Adrenal gland (tissue), 12 donors: Measurements from ENCODE around the gene CD248. TPM values are rescaled to one million over a fixed set of nuclear protein-coding genes. Genes with fewer than 3 reads are reported as not detected.
A peak's percentile ranks its signal among the peaks of the same experiment; 100 is the strongest.

Source experiments
- DNase-seq, 7 donors: peaks; one replicate each; pipeline ENCODE4 v3.0.0-alpha.2; 2019 to 2020
- H3K27ac ChIP-seq, 5 donors: fragments of 200-600 bp; sonication (generic) in 4 of 5; 1 replicate in 3 of 5; 2 replicates in 2 of 5; pipeline versions ENCODE4 v1.5.1 to v1.8.0; 2016 to 2020; ENCODE audit warnings: mild to moderate bottlenecking in 1 of 5
- H3K27me3 ChIP-seq: fragments of 200-600 bp; 2 replicates; pipeline ENCODE4 v1.8.0; 2021
- H3K36me3 ChIP-seq, 2 donors: fragments of 200-600 bp; replicated peaks in 1 of 2; 1 replicate in 1 of 2; 2 replicates in 1 of 2; pipeline versions ENCODE4 v1.5.1 to v1.8.0; 2018 to 2022
- H3K4me1 ChIP-seq, 2 donors: fragments of 200-600 bp; replicated peaks in 1 of 2; 1 replicate in 1 of 2; 2 replicates in 1 of 2; pipeline versions ENCODE4 v1.5.1 to v1.8.0; 2018 to 2021
- H3K4me3 ChIP-seq, 4 donors: fragments of 200-600 bp; sonication (generic) in 3 of 4; one replicate each; pipeline ENCODE4 v1.5.1; 2016 to 2018
- H3K9me3 ChIP-seq, 3 donors: fragments of 200-600 bp; sonication (generic) in 1 of 3; replicated peaks in 1 of 3; 1 replicate in 2 of 3; 2 replicates in 1 of 3; pipeline versions ENCODE4 v1.5.1 to v1.8.0; 2016 to 2021
- CTCF ChIP-seq, 6 experiments: fragments of 450-650 bp in 4 of 6; fragments of 200-600 bp in 2 of 6; sonication (generic) in 1 of 6; IDR thresholded peaks; 1 replicate in 5 of 6; 2 replicates in 1 of 6; pipeline versions ENCODE4 v1.5.1 to v1.8.0; 2016 to 2021; ENCODE audit warnings: antibody characterized with exemption in 6 of 6, mild to moderate bottlenecking in 2 of 6, moderate library complexity in 1 of 6
- POLR2A ChIP-seq, 2 donors: fragments of 450-650 bp; IDR thresholded peaks; one replicate each; pipeline ENCODE4 v1.6.1; 2017; ENCODE audit warnings: antibody characterized with exemption in 2 of 2, mild to moderate bottlenecking in 2 of 2, moderate library complexity in 1 of 2
- WGBS, 4 donors: extraction: QIAGEN DNeasy Blood & Tissue Kit in 2 of 4; methylation state at CpG; one replicate each; pipeline versions ENCODE4 v1.1.5 to v1.1.7; 2013 to 2017; 5-methylcytosine and 5-hydroxymethylcytosine counted together
- intact Hi-C, 2 donors: fragments of 100-400 bp; cut with DNase I; formaldehyde crosslinking; loops; one replicate each; pipeline versions ENCODE4 v1.14.1 to v1.15.0; 2022 to 2023
- polyA plus RNA-seq, 3 donors: library from polyadenylated mRNA; stranded (reverse); fragments of 200-250 nt in 2 of 3; fragments of 350-450 nt in 1 of 3; fragmentation: Illumina TruSeq in 1 of 3; extraction: RNeasy Lipid Tissue Mini Kit (QIAGEN cat#74804) in 1 of 3; gene quantifications; one replicate each; pipeline ENCODE4 v1.2.3, GENCODE V29; 2013 to 2014
- total RNA-seq, 9 donors: library from RNA; depleted of rRNA in 4 of 9; stranded (reverse); fragments of >200 nt in 4 of 9; fragments of 120-200 nt in 1 of 9; fragmentation: NEBNext Ultra II Directional in 1 of 9; extraction: Animal tissue kit (Norgen Biotek cat#: 25700) in 1 of 9; gene quantifications; one replicate each; pipeline versions ENCODE4 v1.1.0 to v1.2.4, GENCODE V29; 2013 to 2023
- donor health status: healthy with polysubstance abuse.
- donor health status: Bipolar disorder and iron deficiency.
- donor health status: DM: yes; HTN: yes; CAD: no.
- donor health status: DM: no; HTN: no; CAD: no.
- donor health status: DM: no; HTN: no; CAD: no.
- donor health status: DM: yes; HTN: yes; CAD: no.

The CD248 gene
- total and polyA plus RNA-seq, 12 donors, result 3.8 to 28.0 (median 15.8) TPM

GRCh38 chr11:66283461-66284105 lies 33.3 kb downstream of the CD248 start:
- intact Hi-C loops, result loop anchor here (5.0 to 10.0 kb wide), 2 partner anchors 59 to 61 kb away; no protein-coding TSS in a partner anchor
- no peak for TF ChIP-seq CTCF (IDR thresholded peaks at IDR 0.05)
- TF ChIP-seq POLR2A (IDR thresholded peaks at IDR 0.05), result no peak
- WGBS, 4 donors, result 77 to 86% (median 80%) methylated on average over 10 to 14 of the region's 14 CpGs
- Histone ChIP-seq H3K27ac (no peak overlapping the region), H3K27me3 (no peaks in the 10 kb centered on the region), H3K4me1 (peaks cover 8 to 27% of the 10 kb centered on the region in 2 donors), H3K9me3 (no peaks in the 10 kb centered on the region), H3K4me3 (no peak overlapping the region), H3K36me3 (no peaks in the 10 kb centered on the region)
- DNase-seq, result peak in 1 of 7 donors; percentile 30

- Histone ChIP-seq H3K4me3 (no peak overlapping the region), H3K27ac (no peak overlapping the region), H3K27me3 (no peaks in the 10 kb centered on the region), H3K9me3 (no peaks in the 10 kb centered on the region), H3K4me1 (peaks cover 3 to 21% of the 10 kb centered on the region in 2 donors), H3K36me3 (no peaks in the 10 kb centered on the region)
- WGBS, 4 donors, result 13 to 79% (median 20%) methylated on average over 4 to 35 of the region's 35 CpGs
- intact Hi-C loops, result loop anchor here (5.0 to 10.0 kb wide), 2 partner anchors 58 to 60 kb away; no protein-coding TSS in a partner anchor
- peak; percentile 93 to 99 (median 99) for TF ChIP-seq CTCF (IDR thresholded peaks at IDR 0.05)
- no peak for TF ChIP-seq POLR2A (IDR thresholded peaks at IDR 0.05)
- DNase-seq, result peak; percentile 99 to 100 (median 99)
These were observed 34.1 kb downstream of the CD248 start for GRCh38 chr11:66282468-66283455.

GRCh38 chr11:66281776-66282467 lies 34.9 kb downstream of the CD248 start:
- 22 to 32% (median 27%) methylated on average over 11 to 20 of the region's 20 CpGs for WGBS, 4 donors
- Histone ChIP-seq H3K27me3 (no peaks in the 10 kb centered on the region), H3K9me3 (no peaks in the 10 kb centered on the region), H3K4me1 (peaks cover 6 to 19% of the 10 kb centered on the region in 2 donors), H3K4me3 (no peak overlapping the region), H3K27ac (peak overlapping the region in 1 of 5 donors; percentile 38), H3K36me3 (no peaks in the 10 kb centered on the region)
- TF ChIP-seq CTCF (IDR thresholded peaks at IDR 0.05), result no peak
- no peak for TF ChIP-seq POLR2A (IDR thresholded peaks at IDR 0.05)
- DNase-seq, result no peak
- intact Hi-C loops, result loop anchor here (5.0 to 10.0 kb wide), 2 partner anchors 57 to 60 kb away; no protein-coding TSS in a partner anchor
